Renal cortical epithelial cell (primary cell): ENCODE results near the gene TIAM2. TPM values are rescaled to one million over a fixed set of nuclear protein-coding genes. Genes with fewer than 3 reads are reported as not detected.

ENCODE experiments used
- DNase-seq: peaks from one replicate; pipeline ENCODE4 v3.0.0-alpha.2; 2011; ENCODE audit warnings: low read depth
- total RNA-seq: library from RNA; depleted of rRNA; stranded (reverse); fragments of >200 nt; gene quantifications from 2 replicates; pipeline ENCODE4 v1.2.3, GENCODE V29; 2014

Gene TIAM2
- total RNA-seq, 1 donor from 2014 or later, result 10.8 TPM

DNA sequence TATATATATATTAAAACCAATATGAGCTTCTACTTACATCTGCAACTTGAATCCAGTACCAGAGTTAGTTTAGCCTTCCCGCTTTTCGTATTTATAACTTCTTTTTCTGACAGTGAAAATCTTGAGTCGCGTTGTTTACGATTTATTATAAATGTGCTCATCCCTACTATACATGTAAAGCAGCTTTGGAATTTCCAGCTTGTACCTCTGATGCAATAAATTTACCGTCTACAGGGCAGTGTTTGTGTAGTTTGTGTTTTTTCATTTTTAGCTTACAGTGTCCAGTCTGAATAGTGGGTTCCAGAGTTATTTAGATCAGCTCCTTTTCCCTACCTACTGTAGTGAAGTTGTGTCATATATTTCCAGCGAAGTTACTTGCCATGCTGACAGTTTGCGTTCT, 66.3 kb downstream of the TIAM2 start:
- DNase-seq, result no peak

DNA sequence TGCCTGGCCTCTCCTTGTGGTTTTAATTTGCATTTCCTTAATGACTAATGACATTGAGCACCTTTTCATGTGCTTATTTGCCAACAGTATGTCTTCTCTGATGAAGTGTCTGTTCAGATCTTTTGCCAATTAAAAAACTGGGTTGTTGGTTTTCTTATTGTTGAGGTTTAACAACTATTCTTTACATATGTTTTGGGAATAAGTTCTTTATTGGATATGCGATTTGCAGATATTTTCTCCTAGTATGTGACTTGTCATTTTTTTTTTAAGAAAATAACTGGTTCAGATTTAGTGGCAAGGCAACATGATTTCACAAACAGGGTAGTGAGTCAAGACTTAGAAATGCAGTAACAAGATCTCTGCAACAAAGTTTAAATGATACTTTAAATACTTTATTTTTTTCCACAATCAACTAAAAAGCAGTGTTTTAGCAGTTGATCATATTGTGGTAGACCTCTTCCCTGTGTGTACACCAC, 67.8 kb downstream of the TIAM2 start:
- DNase-seq, result peak; percentile 71

DNA sequence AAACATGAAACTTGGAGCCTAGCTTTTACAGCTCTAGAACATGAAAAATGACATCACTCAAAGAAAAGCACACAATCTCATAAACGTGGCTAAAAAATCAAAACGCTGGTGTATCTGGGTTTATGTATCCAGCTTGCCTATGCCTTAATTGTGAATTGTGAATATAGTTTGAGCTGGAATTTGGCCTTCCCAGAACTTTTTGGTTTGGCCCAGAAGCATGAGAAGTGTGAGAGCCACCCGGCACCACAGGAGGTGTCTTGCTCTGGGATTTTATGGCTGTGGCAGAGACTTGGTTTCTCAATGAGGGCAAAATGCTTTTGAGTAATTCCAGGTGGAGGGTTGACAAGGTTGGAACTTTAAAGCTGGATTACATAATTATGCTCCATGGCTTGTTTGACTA, 69.2 kb downstream of the TIAM2 start:
- DNase-seq, result no peak

DNA sequence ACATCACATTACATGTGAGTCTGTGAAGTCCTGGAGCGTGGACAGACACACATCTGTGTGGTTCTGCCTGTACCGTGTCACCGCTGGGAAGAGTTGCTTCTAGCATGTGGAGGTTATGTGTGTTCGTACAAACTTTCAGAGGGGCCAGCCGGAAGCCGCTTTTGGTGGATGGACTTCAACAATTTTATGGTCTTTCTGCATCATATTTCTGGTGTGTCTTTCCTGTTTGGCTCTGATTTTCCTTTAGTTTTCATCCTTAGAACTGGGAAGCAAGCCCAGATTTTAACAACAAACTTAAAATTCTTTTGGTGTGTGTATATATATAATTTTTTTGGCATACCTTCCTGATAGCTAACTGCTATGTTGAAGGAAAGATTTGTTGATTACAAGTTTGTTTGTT, 71.2 kb downstream of the TIAM2 start:
- no peak for DNase-seq

DNA sequence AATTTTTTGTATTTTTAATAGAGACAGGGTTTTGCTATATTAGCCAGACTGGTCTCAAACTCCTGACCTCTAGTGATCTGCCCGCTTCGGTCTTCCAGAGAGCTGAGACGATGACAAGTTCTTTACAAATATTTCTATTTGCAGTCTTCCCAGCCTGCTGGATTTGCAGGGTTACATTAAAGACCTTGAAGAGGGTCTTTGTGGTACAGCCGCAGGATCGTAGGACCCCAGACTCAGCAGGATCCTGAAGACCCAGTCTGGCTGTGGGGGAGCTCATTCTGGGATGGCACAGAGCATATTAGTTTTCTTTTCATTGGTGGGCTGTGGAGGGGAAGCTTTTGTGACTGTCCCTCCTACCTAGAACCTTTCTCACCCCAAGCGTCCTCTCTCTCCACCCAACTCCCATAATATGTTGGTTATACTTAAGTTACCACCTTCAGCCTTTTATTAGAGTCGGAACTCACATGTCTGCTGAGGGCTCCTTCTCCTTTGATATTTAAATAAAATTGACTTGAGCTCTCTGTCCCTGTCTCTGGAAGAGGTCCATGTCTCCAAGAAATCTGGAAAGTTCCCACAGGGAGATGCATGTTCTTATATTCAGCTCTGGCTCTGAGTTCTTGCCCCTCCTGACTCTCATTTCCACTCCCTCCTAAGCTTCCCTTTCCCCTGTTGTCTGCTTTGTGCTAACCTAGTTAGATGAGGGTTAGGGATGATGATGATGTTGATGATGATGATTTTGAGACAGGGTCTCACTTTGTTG, 72.0 kb downstream of the TIAM2 start:
- DNase-seq, result no peak

DNA sequence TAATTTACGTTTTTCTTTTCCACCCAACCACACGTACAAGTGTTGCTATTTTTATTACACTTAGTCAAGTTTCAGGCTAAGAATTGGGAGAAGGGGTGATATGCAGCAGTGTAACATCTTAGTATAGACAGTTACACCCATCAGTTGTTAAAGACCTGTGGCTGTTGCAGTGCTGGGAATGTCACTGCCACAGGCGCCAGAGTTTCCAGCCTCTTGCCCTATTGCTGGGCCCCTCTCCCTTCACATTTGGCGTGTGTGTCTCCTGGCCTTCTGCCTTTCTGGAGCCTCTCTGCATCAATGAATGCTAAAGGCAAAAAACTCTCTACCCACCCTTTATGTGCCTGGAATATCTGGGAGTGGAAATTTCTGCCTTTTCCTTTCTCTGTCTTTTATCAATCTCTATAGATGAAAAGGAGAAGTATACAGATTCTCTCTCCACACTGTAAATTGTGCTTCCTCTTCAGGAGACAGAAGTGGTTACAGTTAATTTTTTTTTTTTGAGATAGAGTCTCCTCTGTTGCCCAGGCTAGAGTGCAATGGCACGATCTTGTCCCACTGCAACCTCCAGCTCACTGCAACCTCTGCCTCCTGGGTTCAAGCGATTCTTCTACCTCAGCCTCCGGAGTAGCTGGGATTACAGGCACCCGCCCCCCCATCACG, 73.0 kb downstream of the TIAM2 start:
- DNase-seq, result no peak

DNA sequence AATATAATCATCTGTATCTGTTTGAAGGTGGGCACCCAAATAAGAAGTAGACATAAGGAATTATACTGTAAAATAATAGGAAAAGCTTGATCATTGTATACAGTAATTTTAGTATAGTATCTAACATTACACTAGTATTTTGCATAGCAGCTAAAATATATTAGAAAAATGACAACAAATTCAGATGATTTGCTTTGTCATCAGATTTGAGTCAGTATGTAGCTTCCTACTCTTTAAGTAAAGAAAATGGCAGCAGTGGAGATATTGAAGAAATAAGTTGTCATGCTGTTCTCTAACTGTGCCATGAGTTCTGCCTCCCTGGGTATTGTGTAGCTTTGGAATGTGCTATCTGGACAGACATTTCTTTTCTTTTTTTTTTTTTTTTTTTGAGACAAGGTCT, 74.4 kb downstream of the TIAM2 start:
- no peak for DNase-seq

DNA sequence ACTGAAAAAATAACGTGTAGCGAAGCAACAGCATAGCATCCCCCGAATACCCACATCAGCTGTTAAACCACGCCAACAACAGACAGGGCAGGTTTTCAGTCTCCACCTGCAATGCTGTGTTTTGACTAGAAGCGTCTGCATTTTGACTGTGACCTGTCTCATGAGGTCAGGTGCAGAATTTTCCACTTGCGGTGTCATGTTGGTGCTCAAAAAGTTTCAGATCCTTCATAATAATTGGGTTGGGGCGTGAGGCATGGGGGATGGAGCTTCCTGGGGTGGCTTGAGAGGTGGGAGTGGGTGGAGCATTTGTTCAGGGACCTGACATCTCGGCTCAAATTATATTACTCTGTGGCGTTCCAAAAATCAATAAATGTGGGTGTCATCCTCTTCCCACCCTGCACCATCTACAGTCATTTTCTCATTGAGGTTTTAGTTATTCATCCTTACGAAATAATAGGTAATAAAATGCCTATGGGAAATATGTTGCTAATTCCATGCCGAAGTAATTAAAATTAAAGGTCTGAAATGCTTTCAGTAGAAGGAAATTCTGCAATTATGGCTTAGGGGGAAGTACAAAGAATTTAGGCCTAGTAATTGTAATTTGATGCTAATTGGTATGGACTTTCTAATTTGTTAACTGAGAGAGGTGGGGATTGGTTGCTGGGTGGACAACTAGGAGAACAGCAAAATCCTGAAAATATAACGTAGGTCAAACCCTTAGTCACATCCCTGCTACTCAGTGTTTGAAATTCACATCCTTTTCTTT, 81.0 kb downstream of the TIAM2 start:
- no peak for DNase-seq

DNA sequence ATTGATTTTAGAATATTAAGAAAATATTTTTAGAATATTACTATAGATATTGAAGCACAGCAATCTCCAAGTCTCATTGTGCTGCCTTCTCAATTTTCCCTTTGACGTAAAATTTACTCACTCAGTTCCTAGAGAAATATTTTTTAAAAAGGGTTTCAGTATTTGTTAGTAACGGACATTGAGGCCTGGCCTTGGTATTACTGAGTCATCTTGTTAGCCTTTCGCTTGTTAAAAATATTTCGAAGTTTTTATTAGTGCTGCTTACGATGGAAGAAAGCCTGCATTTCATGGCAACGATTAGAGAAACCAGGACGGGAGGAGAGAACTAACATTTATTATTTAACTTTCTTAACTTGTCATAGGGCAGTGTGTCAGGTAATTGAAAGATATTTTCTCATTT, 82.2 kb downstream of the TIAM2 start:
- DNase-seq, result no peak

DNA sequence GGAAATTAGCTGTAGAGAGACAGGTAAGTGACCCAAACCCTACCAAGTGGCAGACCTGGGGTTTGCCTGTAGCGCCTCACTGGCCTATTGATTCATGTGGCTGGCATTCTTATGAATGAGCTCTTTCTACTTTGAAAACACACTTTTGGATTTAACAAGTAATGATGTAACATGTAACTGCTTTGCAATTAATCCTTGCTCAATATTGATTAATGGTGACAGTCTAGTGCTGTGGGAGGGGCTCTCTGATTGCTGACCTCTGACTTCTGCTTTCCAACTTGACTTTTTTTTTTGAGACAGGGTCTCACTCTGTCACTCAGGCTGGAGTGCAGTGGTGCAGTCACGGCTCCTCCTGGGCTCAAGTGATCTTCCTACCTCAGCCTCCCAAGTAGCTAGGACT, 82.7 kb downstream of the TIAM2 start:
- DNase-seq, result peak; percentile 26

DNA sequence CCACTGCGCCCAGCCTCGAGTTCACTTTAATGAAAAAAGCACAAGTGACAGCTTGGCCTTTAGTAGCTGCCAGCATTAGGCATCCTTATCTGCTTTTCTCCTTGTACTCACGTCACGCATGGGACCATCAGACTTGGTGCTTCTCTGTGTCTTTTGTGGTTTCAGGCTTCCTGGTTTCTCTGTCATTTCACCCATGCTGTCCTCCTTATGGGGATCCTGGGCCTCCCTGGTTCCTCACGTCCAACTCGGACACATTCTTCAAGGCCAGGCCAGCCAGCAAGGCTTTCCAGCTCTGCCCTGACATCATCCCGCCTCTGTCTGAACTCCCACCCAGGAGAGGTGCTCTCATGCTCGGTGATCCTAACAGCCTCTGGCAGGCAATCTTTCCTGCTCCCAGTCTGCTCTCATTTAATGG, 83.2 kb downstream of the TIAM2 start:
- no peak for DNase-seq

DNA sequence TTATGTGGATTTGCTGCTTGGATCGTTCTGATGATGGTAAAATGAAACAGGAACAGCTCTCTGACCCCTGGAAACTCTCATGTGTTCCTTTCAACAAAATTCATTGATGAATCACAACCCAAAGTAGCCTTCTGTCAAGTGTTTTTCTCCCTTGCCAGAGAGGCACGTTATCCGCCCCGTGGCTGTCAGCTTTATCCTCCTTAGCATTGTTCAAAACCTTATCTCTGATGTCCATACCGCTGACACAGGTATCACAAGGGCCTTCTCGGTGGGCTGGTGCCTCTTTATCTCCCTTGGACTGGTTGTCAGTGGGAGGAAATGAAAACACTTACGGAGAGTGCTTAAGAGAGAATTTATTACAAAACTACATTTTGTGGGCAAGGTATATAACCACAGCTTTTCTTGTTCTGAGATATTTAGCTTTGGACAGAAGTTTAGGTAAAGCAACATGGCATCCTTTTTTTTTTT, 84.9 kb downstream of the TIAM2 start:
- no peak for DNase-seq

DNA sequence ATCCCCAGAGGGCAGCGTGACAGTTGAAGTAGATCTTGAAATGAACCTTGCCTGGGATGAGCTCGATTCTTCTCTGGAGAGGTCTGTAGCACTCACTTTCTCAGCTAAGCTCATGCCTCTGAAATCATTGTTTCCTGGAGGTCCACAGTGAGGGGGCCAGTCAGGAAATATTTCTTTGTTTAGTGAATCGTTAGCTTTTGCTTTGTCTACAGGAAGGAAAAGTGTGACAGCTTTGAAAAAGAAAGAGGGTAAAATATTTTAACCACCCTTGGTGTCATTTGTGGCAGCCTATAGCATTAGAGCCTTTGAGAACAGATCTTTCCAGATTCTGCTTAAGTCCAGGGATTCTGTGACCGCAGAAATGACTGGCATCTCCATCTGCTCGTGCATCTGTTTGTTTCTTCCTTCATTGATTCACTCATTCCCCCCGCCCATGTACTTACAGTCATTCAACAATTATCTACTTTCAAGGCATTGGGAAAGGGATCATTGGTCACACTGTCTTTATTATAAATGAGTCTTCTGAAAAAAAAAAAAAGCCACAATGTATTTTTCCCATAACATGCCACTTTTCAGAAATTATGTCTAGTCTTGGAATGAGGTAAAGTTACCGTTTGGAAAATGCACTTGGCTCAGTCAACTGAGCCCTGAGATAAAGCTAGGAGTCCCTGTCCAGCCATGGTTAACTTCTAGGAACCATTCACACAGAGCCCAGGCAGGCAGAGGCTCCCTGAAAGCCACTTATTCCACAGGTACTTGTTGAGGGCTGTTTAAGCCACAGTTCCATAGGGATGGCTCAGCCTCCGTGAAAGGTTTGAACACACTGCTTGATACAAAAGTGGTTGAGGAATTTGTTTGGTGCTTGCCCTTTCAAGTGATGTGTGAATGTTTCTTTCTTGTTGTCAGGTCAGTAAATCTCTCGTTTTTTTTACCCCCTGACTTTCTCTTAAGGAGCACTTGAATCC, 86.0 kb downstream of the TIAM2 start:
- DNase-seq, result no peak

DNA sequence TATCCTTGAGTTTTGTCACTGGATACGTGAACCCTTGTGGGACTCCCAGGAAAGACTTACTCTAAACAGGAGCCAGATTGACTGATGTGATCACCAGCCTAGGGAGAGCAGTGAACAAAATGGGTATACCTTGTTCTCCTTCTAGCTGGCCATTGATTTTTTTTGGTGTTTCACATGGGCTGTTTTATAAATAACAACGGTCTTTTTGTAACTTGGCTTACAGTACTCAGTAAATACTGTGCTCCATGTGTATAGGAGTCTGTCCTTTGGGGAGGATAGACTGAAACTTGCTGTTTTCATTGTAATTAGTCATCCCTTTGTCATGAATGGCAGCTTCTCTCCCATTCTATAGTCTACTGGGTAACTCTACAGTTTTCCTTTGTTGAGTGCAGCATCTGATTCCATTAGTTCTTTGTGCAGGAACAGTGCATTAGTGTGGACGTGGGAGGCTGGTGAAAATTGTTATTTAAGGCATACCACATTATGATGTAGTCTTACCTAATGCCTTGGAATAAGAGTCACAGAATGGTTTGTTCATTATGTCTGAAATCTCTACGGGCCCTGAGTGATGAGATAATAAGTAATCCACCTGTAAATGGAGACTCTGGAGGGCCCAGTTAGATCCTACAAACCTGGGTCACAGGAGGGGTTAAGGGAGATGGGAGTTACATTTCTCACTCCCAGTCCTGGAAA, 89.5 kb downstream of the TIAM2 start:
- DNase-seq, result peak; percentile 52

DNA sequence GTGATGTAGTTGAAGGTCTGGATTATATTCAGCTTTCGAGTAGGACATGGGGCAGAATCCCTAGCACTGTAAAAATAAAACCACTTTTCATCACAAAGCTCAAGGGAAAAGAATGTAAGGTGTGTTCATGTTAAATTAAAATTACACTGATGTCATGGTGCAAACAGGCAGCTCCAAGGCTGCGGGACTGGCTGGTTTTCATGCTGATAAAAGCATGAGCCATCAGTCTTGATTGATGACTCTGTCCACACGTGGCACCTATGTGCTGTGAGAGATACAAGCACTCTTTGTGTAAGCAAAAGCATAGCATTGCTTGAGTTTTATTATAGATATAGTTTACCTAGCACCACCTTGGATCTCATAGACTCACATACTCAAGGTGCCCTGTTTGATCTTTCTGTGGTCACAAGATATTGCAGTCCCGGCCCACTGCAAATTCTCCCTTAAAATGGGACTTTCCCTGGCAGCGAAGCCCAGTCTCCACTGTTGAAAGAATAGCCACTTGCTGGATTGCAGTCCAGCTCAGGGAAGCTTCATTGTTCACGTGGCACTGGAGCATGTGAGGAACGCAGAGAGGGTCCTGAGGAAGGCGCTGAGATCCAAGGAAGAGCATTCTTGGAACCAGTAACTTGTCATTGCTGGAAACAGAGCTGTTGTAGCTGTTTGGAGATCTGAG, 90.6 kb downstream of the TIAM2 start:
- peak; percentile 58 for DNase-seq

DNA sequence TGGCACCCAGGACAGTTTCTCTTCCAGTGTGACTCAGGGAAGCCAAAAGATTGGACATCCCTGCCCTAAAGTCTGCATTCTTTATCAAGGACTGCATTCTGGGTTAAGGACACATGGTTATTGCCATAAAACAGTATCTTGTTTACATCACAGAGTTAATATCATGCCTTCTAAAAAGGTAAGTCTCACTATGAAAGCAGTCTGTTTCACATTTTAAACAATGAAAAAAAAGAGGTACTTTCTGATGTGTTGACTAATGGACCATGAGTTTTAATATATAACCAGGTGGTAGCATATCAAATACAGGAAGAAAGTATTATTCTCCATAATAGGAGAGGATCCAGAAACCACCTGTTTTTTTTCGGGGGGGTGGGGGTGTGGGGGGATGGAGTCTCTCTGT, 93.7 kb downstream of the TIAM2 start:
- DNase-seq, result peak; percentile 19

DNA sequence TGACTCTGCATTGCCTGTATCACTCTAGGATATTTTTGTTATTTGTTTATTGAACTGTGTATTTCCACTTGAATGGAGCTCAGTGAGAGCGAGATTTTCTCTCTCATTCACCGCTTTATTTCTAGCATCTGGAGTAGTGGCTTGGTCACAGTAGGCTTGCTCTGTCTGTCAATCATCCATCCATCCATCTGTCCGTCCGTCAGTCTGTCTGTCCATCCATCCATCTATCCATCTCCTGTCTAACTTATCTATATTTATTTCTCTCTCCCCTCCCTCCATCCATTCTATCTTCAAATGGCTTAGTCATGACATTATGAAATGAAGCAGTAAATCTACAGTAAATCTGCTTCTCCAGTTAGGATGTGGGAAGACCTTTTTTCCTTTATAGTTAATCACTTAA, 94.6 kb downstream of the TIAM2 start:
- DNase-seq, result no peak

DNA sequence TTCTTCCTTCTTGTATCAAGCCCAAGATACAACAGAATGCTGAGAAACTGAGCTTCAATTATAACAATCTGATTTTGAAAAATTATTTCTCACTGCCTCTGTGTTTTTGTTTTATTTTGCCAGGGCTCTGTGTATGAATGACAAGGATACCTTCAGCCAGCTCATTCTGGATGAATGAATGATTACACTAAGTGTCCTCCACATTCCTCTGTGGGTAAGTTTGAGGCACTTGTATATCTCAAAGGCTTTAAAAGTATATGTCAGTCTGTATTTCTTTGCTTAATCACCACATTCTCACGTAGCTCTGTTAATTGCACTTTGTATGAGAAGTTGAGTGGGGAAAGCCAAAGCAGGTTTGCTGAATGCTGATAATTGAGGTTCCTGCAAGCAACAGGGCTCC, 95.1 kb downstream of the TIAM2 start:
- DNase-seq, result no peak

DNA sequence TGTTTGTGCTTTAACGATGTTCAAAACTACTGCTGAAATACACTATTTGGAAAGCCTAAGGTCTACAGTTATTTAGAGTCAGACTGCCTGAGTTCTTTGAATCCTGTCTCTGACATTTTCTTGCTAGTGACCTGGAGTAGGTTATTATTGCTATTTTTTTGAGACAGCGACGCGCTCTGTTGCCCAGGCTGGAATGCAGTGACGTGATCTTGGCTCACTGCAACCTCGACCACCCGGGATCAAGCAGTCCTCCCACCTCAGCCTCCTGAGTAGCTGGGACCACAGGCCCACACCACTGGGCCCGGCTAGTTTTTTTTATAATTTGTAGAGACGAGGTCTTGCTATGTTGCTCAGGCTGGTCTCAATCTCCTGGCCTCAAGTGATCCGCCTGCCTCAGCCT, 96.6 kb downstream of the TIAM2 start:
- no peak for DNase-seq

DNA sequence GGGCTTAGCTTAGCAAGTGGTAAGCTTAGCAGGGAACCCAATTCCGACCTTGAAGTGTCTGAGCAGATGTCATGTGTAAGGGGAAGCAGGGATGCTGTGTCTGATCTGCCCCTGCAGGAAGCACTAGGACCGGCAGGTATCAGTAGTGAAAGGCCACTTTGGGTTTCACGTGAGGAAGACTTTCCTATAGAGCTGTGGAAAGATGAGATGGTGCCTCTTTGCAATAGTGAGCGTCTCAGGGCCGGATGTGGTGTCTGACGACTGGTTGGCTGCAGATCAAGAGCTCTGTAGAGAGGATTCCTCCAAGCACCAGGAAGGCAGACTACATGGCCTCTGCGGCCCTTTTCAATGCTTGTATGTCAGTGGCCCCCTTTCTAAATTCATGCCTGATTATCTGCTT, 98.3 kb downstream of the TIAM2 start:
- DNase-seq, result no peak
